Posterior cingulate gyrus (tissue), 11 donors: Measurements from ENCODE around the gene NNAT.
A peak's percentile ranks its signal among the peaks of the same experiment; 100 is the strongest.

Experiments used
- DNase-seq, 10 donors: peaks; one replicate each; pipeline versions ENCODE4 v3.0.0 to v3.0.0-alpha.2; 2020 to 2021; ENCODE audit warnings: mixed read lengths in 3 of 10
- intact Hi-C: fragments of 100-400 bp; cut with DNase I; formaldehyde crosslinking; loops from one replicate; pipeline ENCODE4 v1.15.1; 2023

Gene NNAT

DNA sequence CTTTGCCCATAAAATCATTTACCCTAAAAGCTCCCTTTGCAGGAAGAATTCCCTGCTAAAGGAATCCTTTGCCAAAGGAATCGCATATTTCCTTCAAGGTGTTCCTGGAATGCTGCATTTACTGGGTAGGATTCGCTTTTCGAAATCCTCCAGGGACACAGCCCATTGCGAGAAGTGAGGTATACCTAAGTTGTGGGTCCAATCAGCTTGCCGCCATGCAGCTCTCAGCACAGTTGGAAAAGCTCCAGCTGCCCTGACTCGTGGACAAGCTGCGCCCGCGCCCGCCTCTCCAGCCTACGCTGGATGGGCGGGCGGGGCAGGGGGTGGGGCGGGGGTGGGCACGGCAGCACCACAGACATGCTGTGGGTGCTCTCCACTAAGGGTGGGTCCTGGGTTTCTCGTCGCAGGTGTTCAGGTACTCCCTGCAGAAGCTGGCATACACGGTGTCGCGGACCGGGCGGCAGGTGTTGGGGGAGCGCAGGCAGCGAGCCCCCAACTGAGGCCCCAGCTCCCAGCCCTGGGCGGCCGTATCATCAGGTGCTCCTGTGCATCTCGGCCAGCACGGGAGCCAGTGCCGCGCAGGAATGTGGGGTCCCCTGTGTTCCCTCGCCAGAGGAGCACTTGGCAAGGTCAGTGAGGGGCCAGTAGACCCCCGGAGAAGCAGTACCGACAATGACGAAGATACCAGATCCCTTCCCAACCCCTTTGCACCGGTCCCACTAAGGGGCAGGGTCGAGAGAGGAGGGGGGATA is 1.4 kb downstream of the NNAT start:
- intact Hi-C loops, result loop anchor here (5.0 kb wide), 1 partner anchor 115 kb away; no protein-coding TSS in a partner anchor
- DNase-seq, result peak in 7 of 10 donors; percentile 32 to 88 (median 40)

DNA sequence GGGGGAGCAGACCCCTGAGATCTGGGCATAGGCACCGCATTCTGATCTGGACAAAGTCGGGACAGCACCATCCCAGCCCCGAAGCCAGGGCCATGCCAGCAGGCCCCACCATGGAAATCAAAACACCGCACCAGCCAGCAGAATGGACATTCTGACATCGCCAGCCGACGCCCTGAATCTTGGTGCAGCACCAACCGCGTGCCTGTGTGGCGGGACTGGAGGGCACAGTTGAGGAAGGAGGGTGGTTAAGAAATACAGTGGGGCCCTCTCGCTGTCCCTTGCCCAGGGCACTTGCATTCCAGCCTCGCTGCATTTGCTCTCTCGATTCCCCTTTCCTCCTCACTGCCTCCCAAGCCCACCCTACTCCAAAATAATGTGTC is 2.0 kb downstream of the NNAT start:
- intact Hi-C loops, result loop anchor here (5.0 kb wide), 1 partner anchor 116 kb away; no protein-coding TSS in a partner anchor
- DNase-seq, result peak in 2 of 10 donors; percentile 73 to 78

DNA sequence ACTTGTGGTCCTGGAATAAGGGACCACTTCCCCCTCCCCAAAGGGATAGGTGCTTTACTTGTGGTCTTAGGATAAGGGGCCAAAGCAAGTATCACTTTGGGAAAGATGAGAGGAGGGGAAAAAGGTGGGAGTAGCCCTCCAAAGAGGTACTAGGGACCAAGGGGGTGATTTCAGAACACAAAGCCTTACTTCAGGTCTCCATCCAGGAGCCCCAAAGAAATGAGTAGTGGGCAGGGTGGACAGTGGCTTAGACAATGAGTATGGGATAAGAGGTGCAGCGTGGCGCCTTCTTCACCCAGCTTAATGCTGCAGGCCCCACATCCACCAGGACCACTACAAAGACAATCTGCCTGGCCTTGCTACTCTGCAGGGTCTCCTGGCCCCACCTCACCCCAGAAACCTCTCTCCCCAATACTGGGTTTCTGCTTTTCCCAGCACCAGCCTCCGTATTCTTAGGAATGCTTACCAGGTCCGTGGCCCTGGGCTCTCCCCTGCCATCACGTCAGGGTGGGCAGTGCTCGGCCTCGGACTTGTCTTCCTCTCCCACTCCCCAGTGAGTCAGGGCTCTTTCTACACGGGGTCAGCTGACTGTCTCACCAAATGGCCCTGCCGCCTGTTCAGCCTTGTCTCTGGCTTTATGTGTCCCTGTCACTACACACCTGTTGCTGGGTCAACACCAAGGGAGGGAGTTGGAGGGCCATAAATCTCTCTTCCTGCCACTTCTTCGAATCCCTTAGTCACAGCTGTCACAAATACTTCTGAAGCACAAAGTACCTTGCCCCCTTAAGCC is 3.1 kb downstream of the NNAT start:
- no peak for DNase-seq
- intact Hi-C loops, result loop anchor here (5.0 kb wide), 1 partner anchor 117 kb away; no protein-coding TSS in a partner anchor

GRCh38 chr20:37524859-37525708 is 4.0 kb downstream of the NNAT start:
- intact Hi-C loops, result loop anchor here (5.0 kb wide), 2 partner anchors 118 to 348 kb away; partner anchors contain the start of genes MROH8 and RPN2
- DNase-seq, result no peak

DNA sequence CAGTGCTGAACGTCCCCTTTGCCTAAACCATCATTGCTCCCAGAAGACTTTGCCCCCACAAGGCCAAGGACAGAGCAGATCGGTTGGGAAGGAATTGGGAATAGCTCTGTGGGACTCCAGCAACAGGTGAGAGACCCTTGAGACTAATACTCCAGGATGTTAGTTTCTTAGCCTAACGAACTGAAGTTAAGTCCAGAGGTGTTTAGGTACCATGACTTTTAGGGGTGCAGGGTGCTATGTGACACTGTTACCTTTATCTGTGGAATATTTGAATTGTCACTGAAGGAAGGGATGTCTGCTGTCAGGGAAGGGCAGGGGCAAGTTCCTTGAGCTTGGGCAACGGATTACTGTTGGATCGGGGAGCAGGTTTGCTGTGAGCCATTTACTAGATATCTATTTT is 4.8 kb downstream of the NNAT start:
- DNase-seq, result no peak
- intact Hi-C loops, result loop anchor here (5.0 kb wide), 1 partner anchor 349 kb away; the partner anchor contains the start of genes MROH8 and RPN2

- DNase-seq, result no peak
- intact Hi-C loops, result loop anchor here (5.0 kb wide), 1 partner anchor 349 kb away; the partner anchor contains the start of genes MROH8 and RPN2
Measured at GRCh38 chr20:37526238-37526838, 5.3 kb downstream of the NNAT start.

- no peak for DNase-seq
- intact Hi-C loops, result loop anchor here (5.0 kb wide), 1 partner anchor 350 kb away; the partner anchor contains the start of genes MROH8 and RPN2
Measured at GRCh38 chr20:37526839-37527637, 6.0 kb downstream of the NNAT start.

DNA sequence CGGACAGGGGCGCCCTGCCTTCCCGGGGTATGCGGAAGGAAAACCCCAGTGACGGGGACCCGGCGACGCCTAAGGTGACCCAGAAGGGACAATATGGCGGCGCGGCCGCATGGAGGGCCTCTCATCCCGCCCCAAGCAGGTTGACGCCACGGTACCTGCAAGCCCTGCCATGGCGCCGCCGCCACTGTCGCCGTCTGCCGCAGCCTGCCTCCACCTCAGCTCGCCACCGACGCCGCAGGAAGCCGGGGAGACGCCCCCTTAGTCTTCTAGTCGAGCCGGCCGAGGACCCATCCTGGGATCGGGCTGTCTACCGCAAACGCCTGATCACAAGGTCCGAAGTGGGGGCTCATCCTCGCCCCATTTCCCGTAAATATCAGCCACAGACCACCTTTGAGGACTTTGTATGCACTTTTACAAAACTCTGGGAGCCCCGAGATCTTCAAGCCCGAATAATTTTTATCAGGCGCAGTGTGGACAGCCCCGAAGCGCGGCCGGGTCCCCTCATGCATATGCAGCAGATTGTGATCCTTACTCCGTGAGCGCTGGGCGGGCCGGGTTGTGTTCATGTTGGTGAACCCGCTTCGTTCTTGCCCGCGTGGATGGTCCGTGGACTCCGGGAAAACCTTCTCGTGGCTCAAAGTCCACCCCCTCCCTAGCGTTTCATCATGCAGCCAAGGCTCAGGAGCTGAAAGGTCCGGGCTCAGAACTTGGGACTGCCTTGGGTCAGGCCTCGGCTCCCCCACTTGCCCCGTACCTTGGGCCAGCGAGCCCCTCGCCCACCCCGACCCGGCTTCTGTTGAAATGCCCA is 6.8 kb downstream of the NNAT start, which contains the start of gene BLCAP:
BLCAP (minus strand) TSS at position 239 of the 808 bp plus-strand sequence. CDS start 8,702 bp downstream, outside the sequence.
- intact Hi-C loops, result loop anchor here (5.0 kb wide), 1 partner anchor 351 kb away; the partner anchor contains the start of genes MROH8 and RPN2
- DNase-seq, result peak; percentile 77 to 98 (median 88)

- no peak for DNase-seq
- intact Hi-C loops, result loop anchor here (5.0 kb wide), 1 partner anchor 351 kb away; the partner anchor contains the start of genes MROH8 and RPN2
Measured at GRCh38 chr20:37528446-37529213, 7.6 kb downstream of the NNAT start.

DNA sequence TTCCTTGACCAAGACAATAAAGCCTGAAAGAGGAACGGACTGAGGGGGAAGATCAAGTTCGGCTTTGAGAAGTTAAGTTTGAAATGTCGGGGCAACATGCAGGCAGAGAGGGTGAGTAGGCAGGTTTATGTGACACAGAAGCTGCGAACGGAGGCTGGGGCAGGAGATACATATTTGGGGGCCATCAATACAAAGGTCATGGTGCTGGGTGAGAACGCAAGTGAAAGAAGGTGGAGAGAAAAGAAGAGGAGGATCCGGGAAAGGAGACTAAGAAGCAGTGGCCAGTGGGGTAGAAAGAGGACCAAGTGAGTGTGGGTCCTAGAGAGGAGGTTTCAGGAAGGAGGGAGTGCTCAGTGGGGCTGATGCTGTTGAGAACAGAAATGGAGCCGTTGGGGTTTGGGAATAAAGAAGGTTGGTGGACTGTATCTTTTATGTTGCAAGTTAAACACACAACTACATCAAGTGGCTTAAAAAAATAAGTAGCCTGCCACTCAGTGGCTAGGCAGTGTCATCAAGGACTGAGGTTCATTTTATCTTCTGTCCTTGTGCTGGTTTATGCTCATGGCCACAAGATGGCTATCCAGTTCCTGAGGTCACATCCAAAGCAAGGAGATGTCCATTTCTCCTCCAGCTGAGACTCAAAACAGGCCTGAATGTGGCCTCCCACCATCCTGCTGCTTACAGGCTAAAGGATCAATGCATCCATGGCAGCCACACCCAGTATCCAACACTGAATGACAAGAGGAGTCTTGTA is 8.3 kb downstream of the NNAT start:
- no peak for DNase-seq
- intact Hi-C loops, result loop anchor here (5.0 kb wide), 1 partner anchor 352 kb away; the partner anchor contains the start of genes MROH8 and RPN2

GRCh38 chr20:37529968-37530600 is 9.0 kb downstream of the NNAT start:
- no peak for DNase-seq
- intact Hi-C loops, result loop anchor here (5.0 kb wide), 1 partner anchor 353 kb away; the partner anchor contains the start of genes MROH8 and RPN2

DNA sequence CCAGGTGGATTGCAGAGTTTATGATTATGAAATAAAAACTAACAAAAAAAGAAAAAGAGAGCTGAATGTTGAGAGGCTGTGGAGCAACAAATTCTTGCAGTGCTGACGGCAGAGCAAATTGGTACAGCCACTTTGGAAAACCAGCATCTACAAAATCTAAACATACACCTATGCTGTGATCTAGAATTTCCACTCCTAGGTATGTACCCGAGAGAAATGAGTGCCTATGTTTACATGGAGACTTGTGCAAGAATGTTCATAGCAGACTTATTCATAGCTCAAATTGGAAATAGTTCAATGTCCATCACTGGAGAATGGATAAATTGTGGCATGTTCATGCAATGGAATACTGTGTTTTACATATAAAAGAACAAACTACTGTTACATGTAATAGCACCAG is 9.6 kb downstream of the NNAT start:
- intact Hi-C loops, result no loop called here
- DNase-seq, result no peak

GRCh38 chr20:37531856-37532255 is 10.8 kb downstream of the NNAT start:
- intact Hi-C loops, result no loop called here
- DNase-seq, result no peak

- no peak for DNase-seq
- intact Hi-C loops, result no loop called here
Measured at GRCh38 chr20:37533154-37533715, 12.2 kb downstream of the NNAT start.

DNA sequence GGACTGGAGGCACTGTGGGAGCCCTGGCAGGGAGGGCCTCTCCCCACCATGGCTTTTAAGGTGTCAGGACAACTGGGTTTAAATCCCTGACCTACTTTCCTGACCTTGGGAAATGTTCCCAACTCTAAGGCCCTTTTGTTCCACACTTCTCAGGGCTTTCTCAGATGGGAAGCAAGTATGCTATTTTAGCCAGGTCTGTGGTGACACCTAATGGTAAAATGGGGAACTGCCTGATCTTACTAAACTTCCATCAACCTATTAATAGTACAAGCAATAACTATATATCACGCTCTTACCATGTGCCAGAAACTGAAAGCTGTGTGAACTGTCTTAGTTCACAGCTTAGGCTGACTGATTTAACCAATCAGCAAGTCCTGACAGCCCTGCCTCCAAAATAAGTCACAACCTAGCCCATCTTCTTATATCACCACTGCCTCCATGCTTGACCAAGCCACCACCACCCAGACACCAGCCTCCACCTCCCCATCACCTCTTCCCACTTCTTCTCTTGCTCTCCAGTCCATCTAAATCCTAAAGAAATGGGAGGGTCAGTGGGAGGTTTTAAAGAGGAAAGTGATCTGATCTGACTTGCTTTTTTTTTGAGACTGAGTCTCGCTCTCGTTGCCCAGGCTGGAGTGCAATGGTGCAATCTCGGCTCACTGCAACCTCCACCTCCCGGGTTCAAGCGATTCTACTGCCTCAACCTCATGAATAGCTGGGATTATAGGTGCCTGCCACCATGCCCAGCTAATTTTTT is 13.5 kb downstream of the NNAT start:
- intact Hi-C loops, result loop anchor here (1.0 to 2.0 kb wide), 3 partner anchors 265 to 339 kb away; no protein-coding TSS in a partner anchor
- DNase-seq, result peak in 2 of 10 donors; percentile 38 to 43
